SJCRH30 (cell line): Measurements from ENCODE around the gene PLA2G4E. TPM values are rescaled to one million over a fixed set of nuclear protein-coding genes. Genes with fewer than 3 reads are reported as not detected.

Experiments
- DNase-seq, 2 experiments: peaks; one replicate each; pipeline ENCODE4 v3.0.0-alpha.2; 2015 to 2020
- H3K27ac ChIP-seq: fragments of 250-450 bp; sonication (Bioruptor Pico); 2 replicates; pipeline ENCODE4 v1.5.1; 2020; ENCODE audit warnings: mild to moderate bottlenecking, moderate library complexity
- H3K27me3 ChIP-seq: fragments of 250-450 bp; sonication (Bioruptor Pico); 2 replicates; pipeline ENCODE4 v1.5.1; 2020; ENCODE audit warnings: mild to moderate bottlenecking, moderate library complexity
- H3K36me3 ChIP-seq: fragments of 250-450 bp; sonication (Bioruptor Pico); 2 replicates; pipeline ENCODE4 v1.5.1; 2020; ENCODE audit warnings: mild to moderate bottlenecking, moderate library complexity
- H3K4me1 ChIP-seq: fragments of 250-450 bp; sonication (Bioruptor Pico); 2 replicates; pipeline ENCODE4 v1.5.1; 2020; ENCODE audit warnings: mild to moderate bottlenecking, moderate library complexity
- H3K4me3 ChIP-seq: fragments of 250-450 bp; sonication (Bioruptor Pico); 2 replicates; pipeline ENCODE4 v1.5.1; 2020; ENCODE audit warnings: mild to moderate bottlenecking, moderate library complexity
- H3K9me3 ChIP-seq: fragments of 250-450 bp; sonication (Bioruptor Pico); replicated peaks from 2 replicates; pipeline ENCODE4 v1.5.1; 2020; ENCODE audit warnings: mild to moderate bottlenecking, moderate library complexity
- total RNA-seq: library from RNA; depleted of rRNA; stranded (reverse); fragments of >200 nt; shearing (Covaris generic); gene quantifications from 2 replicates; pipeline ENCODE4 v1.2.3, GENCODE V29; 2014

Gene PLA2G4E
- total RNA-seq, 1 experiment from 2014 or later, result not detected

GRCh38 chr15:42016971-42017370 is 3.9 kb downstream of the PLA2G4E start:
- Histone ChIP-seq H3K9me3 (no peaks in the 10 kb centered on the region), H3K27me3 (no peaks in the 10 kb centered on the region), H3K36me3 (no peaks in the 10 kb centered on the region), H3K27ac (no peak overlapping the region), H3K4me3 (no peak overlapping the region), H3K4me1 (no peaks in the 10 kb centered on the region)
- no peak for DNase-seq

GRCh38 chr15:42014406-42014805 is 6.4 kb downstream of the PLA2G4E start:
- Histone ChIP-seq H3K27ac (no peak overlapping the region), H3K4me3 (no peak overlapping the region), H3K4me1 (no peaks in the 10 kb centered on the region), H3K27me3 (no peaks in the 10 kb centered on the region), H3K36me3 (no peaks in the 10 kb centered on the region), H3K9me3 (no peaks in the 10 kb centered on the region)
- DNase-seq, result no peak

GRCh38 chr15:42012928-42013482 is 7.8 kb downstream of the PLA2G4E start:
- Histone ChIP-seq H3K4me1 (no peaks in the 10 kb centered on the region), H3K27me3 (no peaks in the 10 kb centered on the region), H3K4me3 (no peak overlapping the region), H3K9me3 (no peaks in the 10 kb centered on the region), H3K27ac (no peak overlapping the region), H3K36me3 (no peaks in the 10 kb centered on the region)
- DNase-seq, result no peak

- no peaks in the 10 kb centered on the region for H3K36me3 ChIP-seq
- no peaks in the 10 kb centered on the region for H3K9me3 ChIP-seq
- no peaks in the 10 kb centered on the region for H3K4me1 ChIP-seq
- H3K27me3 ChIP-seq, result no peaks in the 10 kb centered on the region
- no peak overlapping the region for H3K4me3 ChIP-seq
- no peak for DNase-seq
- H3K27ac ChIP-seq, result no peak overlapping the region
Measured at GRCh38 chr15:42012241-42012640, 8.6 kb downstream of the PLA2G4E start.

GRCh38 chr15:42011074-42011473 is 9.8 kb downstream of the PLA2G4E start:
- H3K36me3 ChIP-seq, result no peaks in the 10 kb centered on the region
- DNase-seq, result no peak
- no peak overlapping the region for H3K4me3 ChIP-seq
- no peaks in the 10 kb centered on the region for H3K9me3 ChIP-seq
- H3K27me3 ChIP-seq, result no peaks in the 10 kb centered on the region
- no peak overlapping the region for H3K27ac ChIP-seq
- no peaks in the 10 kb centered on the region for H3K4me1 ChIP-seq

- no peaks in the 10 kb centered on the region for H3K27me3 ChIP-seq
- no peaks in the 10 kb centered on the region for H3K4me1 ChIP-seq
- no peaks in the 10 kb centered on the region for H3K36me3 ChIP-seq
- H3K4me3 ChIP-seq, result no peak overlapping the region
- H3K27ac ChIP-seq, result no peak overlapping the region
- H3K9me3 ChIP-seq, result no peaks in the 10 kb centered on the region
- DNase-seq, result no peak
Measured at GRCh38 chr15:42010434-42010833, 10.4 kb downstream of the PLA2G4E start.

- H3K4me1 ChIP-seq, result no peaks in the 10 kb centered on the region
- no peaks in the 10 kb centered on the region for H3K27me3 ChIP-seq
Measured at GRCh38 chr15:42009474-42009873, 11.4 kb downstream of the PLA2G4E start.

GRCh38 chr15:42009022-42009421 is 11.8 kb downstream of the PLA2G4E start:
- Histone ChIP-seq H3K36me3 (no peaks in the 10 kb centered on the region), H3K27ac (no peak overlapping the region), H3K27me3 (no peaks in the 10 kb centered on the region), H3K4me1 (no peaks in the 10 kb centered on the region), H3K4me3 (no peak overlapping the region), H3K9me3 (no peaks in the 10 kb centered on the region)
- DNase-seq, result no peak

More at GRCh38 chr15:42009474-42009873, 11.4 kb downstream of the PLA2G4E start:
- Histone ChIP-seq H3K36me3 (no peaks in the 10 kb centered on the region), H3K4me3 (no peak overlapping the region), H3K9me3 (no peaks in the 10 kb centered on the region), H3K27ac (no peak overlapping the region)
- DNase-seq, result no peak

- Histone ChIP-seq H3K27ac (no peak overlapping the region), H3K27me3 (no peaks in the 10 kb centered on the region), H3K4me3 (no peak overlapping the region), H3K36me3 (no peaks in the 10 kb centered on the region), H3K4me1 (no peaks in the 10 kb centered on the region), H3K9me3 (no peaks in the 10 kb centered on the region)
- DNase-seq, result no peak
Measured at GRCh38 chr15:42007386-42007785, 13.5 kb downstream of the PLA2G4E start.

GRCh38 chr15:42002333-42002732 is 18.5 kb downstream of the PLA2G4E start:
- Histone ChIP-seq H3K27me3 (peaks cover 3% of the 10 kb centered on the region; the same call in 1 of the 2 replicates), H3K27ac (no peak overlapping the region), H3K9me3 (no peaks in the 10 kb centered on the region), H3K36me3 (no peaks in the 10 kb centered on the region), H3K4me1 (no peaks in the 10 kb centered on the region), H3K4me3 (no peak overlapping the region)
- no peak for DNase-seq

- Histone ChIP-seq H3K9me3 (no peaks in the 10 kb centered on the region), H3K4me1 (no peaks in the 10 kb centered on the region), H3K4me3 (no peak overlapping the region), H3K36me3 (no peaks in the 10 kb centered on the region), H3K27ac (no peak overlapping the region), H3K27me3 (peaks cover 3% of the 10 kb centered on the region; the same call in 1 of the 2 replicates)
- DNase-seq, result no peak
Measured at GRCh38 chr15:42001236-42001635, 19.6 kb downstream of the PLA2G4E start.

- Histone ChIP-seq H3K27me3 (peaks cover 3% of the 10 kb centered on the region; the same call in 1 of the 2 replicates), H3K4me3 (no peak overlapping the region), H3K9me3 (no peaks in the 10 kb centered on the region), H3K4me1 (no peaks in the 10 kb centered on the region), H3K27ac (no peak overlapping the region), H3K36me3 (no peaks in the 10 kb centered on the region)
- DNase-seq, result no peak
Measured at GRCh38 chr15:41999290-42000285, 21.3 kb downstream of the PLA2G4E start.

GRCh38 chr15:41997845-41998244 is 23.0 kb downstream of the PLA2G4E start:
- Histone ChIP-seq H3K27ac (no peak overlapping the region), H3K36me3 (no peaks in the 10 kb centered on the region), H3K4me3 (no peak overlapping the region), H3K27me3 (peaks cover 3% of the 10 kb centered on the region; the same call in 1 of the 2 replicates), H3K4me1 (peaks cover 4% of the 10 kb centered on the region; the same call in 1 of the 2 replicates), H3K9me3 (no peaks in the 10 kb centered on the region)
- no peak for DNase-seq

- no peak for DNase-seq
- Histone ChIP-seq H3K9me3 (no peaks in the 10 kb centered on the region), H3K27ac (no peak overlapping the region), H3K36me3 (no peaks in the 10 kb centered on the region), H3K4me1 (peaks cover 4% of the 10 kb centered on the region; the same call in 1 of the 2 replicates), H3K4me3 (no peak overlapping the region), H3K27me3 (peaks cover 3% of the 10 kb centered on the region; the same call in 1 of the 2 replicates)
Measured at GRCh38 chr15:41996921-41997592, 23.8 kb downstream of the PLA2G4E start.

GRCh38 chr15:41996376-41996775 is 24.5 kb downstream of the PLA2G4E start:
- Histone ChIP-seq H3K9me3 (no peaks in the 10 kb centered on the region), H3K4me1 (peaks cover 4% of the 10 kb centered on the region; the same call in 1 of the 2 replicates), H3K27ac (no peak overlapping the region), H3K4me3 (no peak overlapping the region), H3K36me3 (no peaks in the 10 kb centered on the region), H3K27me3 (peaks cover 3% of the 10 kb centered on the region; the same call in 1 of the 2 replicates)
- DNase-seq, result no peak
